Neural cell (in vitro differentiated cells): ENCODE data around the gene MCC. TPM values are rescaled to one million over a fixed set of nuclear protein-coding genes. Genes with fewer than 3 reads are reported as not detected.

Source experiments
- H2AFZ ChIP-seq: fragments of 200-600, 300-800 bp; sonication (generic), shearing (Covaris generic); 2 replicates; pipeline ENCODE4 v1.6.0; 2014; ENCODE audit warnings: low read depth, mild to moderate bottlenecking, antibody characterized with exemption, low read length, moderate library complexity
- H3F3A ChIP-seq: fragments of 200-600 bp; shearing (Covaris generic); 2 replicates; pipeline ENCODE4 v1.6.1; 2016; ENCODE audit warnings: mild to moderate bottlenecking, moderate library complexity, mixed read lengths, antibody characterized with exemption, low read length; ENCODE audit not compliant: insufficient read depth, poor library complexity, severe bottlenecking
- H3K27ac ChIP-seq: fragments of 200-600, 300-800 bp; sonication (generic), shearing (Covaris generic); 2 replicates; pipeline ENCODE4 v1.5.1; 2014; ENCODE audit warnings: mild to moderate bottlenecking, low read length, moderate library complexity
- H3K27me3 ChIP-seq: fragments of 300-800, 200-600 bp; sonication (generic), shearing (Covaris generic); 2 replicates; pipeline ENCODE4 v1.6.0; 2014; ENCODE audit warnings: mild to moderate bottlenecking, low read depth, low read length, moderate library complexity; ENCODE audit not compliant: insufficient read depth
- H3K36me3 ChIP-seq: fragments of 300-800, 200-600 bp; sonication (generic), shearing (Covaris generic); 2 replicates; pipeline ENCODE4 v1.5.1; 2014; ENCODE audit warnings: mild to moderate bottlenecking, antibody characterized with exemption, low read length, moderate library complexity; ENCODE audit not compliant: insufficient read depth
- H3K4me2 ChIP-seq: fragments of 300-800, 200-600 bp; sonication (generic), shearing (Covaris generic); 2 replicates; pipeline ENCODE4 v1.6.0; 2014; ENCODE audit warnings: mild to moderate bottlenecking, low read length
- H3K4me3 ChIP-seq: fragments of 300-800, 200-600 bp; sonication (generic), shearing (Covaris generic); 2 replicates; pipeline ENCODE4 v1.5.1; 2014; ENCODE audit warnings: mild to moderate bottlenecking, low read length, moderate library complexity
- H3K79me2 ChIP-seq: fragments of 200-600 bp; shearing (Covaris generic); replicated peaks from 2 replicates; pipeline ENCODE4 v1.6.0; 2014; ENCODE audit warnings: mild to moderate bottlenecking, low read length, moderate library complexity; ENCODE audit not compliant: insufficient read depth
- H3K9ac ChIP-seq: fragments of 300-800, 200-600 bp; sonication (generic), shearing (Covaris generic); 2 replicates; pipeline ENCODE4 v1.6.1; 2016; ENCODE audit warnings: mild to moderate bottlenecking, low read length, mixed read lengths
- H3K9me2 ChIP-seq: fragments of 200-600 bp; shearing (Covaris generic); 2 replicates; pipeline ENCODE4 v1.6.1; 2016; ENCODE audit warnings: mild to moderate bottlenecking, low read length, mixed read lengths; ENCODE audit not compliant: insufficient read depth
- H3K9me3 ChIP-seq: fragments of 200-600, 300-800 bp; sonication (generic), shearing (Covaris generic); 2 replicates; pipeline ENCODE4 v1.6.1; 2016; ENCODE audit warnings: mild to moderate bottlenecking, mixed run types, low read length, moderate library complexity, mixed read lengths
- H4K20me1 ChIP-seq: fragments of 200-600 bp; shearing (Covaris generic); 2 replicates; pipeline ENCODE4 v1.6.1; 2016; ENCODE audit warnings: mild to moderate bottlenecking, mixed run types; ENCODE audit not compliant: insufficient read depth
- CTCF ChIP-seq: fragments of 450-650 bp; IDR thresholded peaks from 2 replicates; pipeline ENCODE4 v1.5.1; 2014; ENCODE audit warnings: antibody characterized with exemption, mild to moderate bottlenecking, moderate library complexity; ENCODE audit not compliant: poor library complexity, severe bottlenecking
- EP300 ChIP-seq: fragments of 450-650 bp; conservative IDR thresholded peaks from 2 replicates; pipeline ENCODE4 v1.6.1; 2014; ENCODE audit warnings: antibody characterized with exemption, mild to moderate bottlenecking, moderate library complexity; ENCODE audit not compliant: poor library complexity, severe bottlenecking
- EZH2 ChIP-seq: fragments of 200-600, 300-800 bp; shearing (Covaris generic), sonication (generic); IDR thresholded peaks from 2 replicates; pipeline ENCODE4 v1.6.1; 2014; ENCODE audit warnings: antibody characterized with exemption, low read length, borderline replicate concordance, mild to moderate bottlenecking; ENCODE audit not compliant: insufficient read depth, poor library complexity, severe bottlenecking
- MXI1 ChIP-seq: fragments of 450-650 bp; conservative IDR thresholded peaks from 2 replicates; pipeline ENCODE4 v1.6.1; 2014; ENCODE audit warnings: antibody characterized with exemption, mild to moderate bottlenecking; ENCODE audit not compliant: poor library complexity, severe bottlenecking
- POLR2AphosphoS5 ChIP-seq: IDR thresholded peaks from 2 replicates; pipeline ENCODE4 v1.6.1; 2012
- RAD21 ChIP-seq: fragments of 450-650 bp; conservative IDR thresholded peaks from 2 replicates; pipeline ENCODE4 v1.6.1; 2014; ENCODE audit warnings: antibody characterized with exemption, mild to moderate bottlenecking, moderate library complexity
- REST ChIP-seq: IDR thresholded peaks from 2 replicates; pipeline ENCODE4 v1.6.1; 2012; ENCODE audit warnings: borderline replicate concordance
- SMC3 ChIP-seq: fragments of 450-650 bp; conservative IDR thresholded peaks from 2 replicates; pipeline ENCODE4 v1.6.1; 2014; ENCODE audit warnings: antibody characterized with exemption, mild to moderate bottlenecking, moderate library complexity; ENCODE audit not compliant: poor library complexity
- TAF1 ChIP-seq: IDR thresholded peaks from 2 replicates; pipeline ENCODE4 v1.6.1; 2012; ENCODE audit warnings: low read depth
- polyA plus RNA-seq: library from polyadenylated mRNA; depleted of rRNA; stranded (reverse); fragments of >200 nt; gene quantifications from 2 replicates; pipeline ENCODE4 v1.2.3, GENCODE V29; 2014

MCC gene
- polyA plus RNA-seq, 1 donor from 2014 or later = 2.2 TPM

GRCh38 chr5:113098378-113098777 is 389.9 kb downstream of the MCC start:
- Histone ChIP-seq H3K9me2 (no peaks in the 10 kb centered on the region), H3K27me3 (no peaks in the 10 kb centered on the region), H3K27ac (no peak overlapping the region), H3F3A (no peaks in the 10 kb centered on the region), H3K9me3 (no peaks in the 10 kb centered on the region), H3K9ac (no peak overlapping the region), H3K4me3 (no peak overlapping the region), H3K79me2 (no peaks in the 10 kb centered on the region), H3K4me2 (no peak overlapping the region), H4K20me1 (no peaks in the 10 kb centered on the region), H3K36me3 (no peaks in the 10 kb centered on the region), H2AFZ (no peak overlapping the region)
- TF ChIP-seq RAD21 (no peak), EP300 (no peak), MXI1 (no peak), SMC3 (no peak), EZH2 (no peak), TAF1 (no peak), POLR2AphosphoS5 (no peak), REST (no peak)

GRCh38 chr5:113095831-113096230 is 392.4 kb downstream of the MCC start:
- Histone ChIP-seq H3F3A (no peaks in the 10 kb centered on the region), H3K9ac (no peak overlapping the region), H3K36me3 (no peaks in the 10 kb centered on the region), H3K27me3 (no peaks in the 10 kb centered on the region), H3K79me2 (no peaks in the 10 kb centered on the region), H3K27ac (no peak overlapping the region), H4K20me1 (no peaks in the 10 kb centered on the region), H3K4me2 (no peak overlapping the region), H3K9me2 (no peaks in the 10 kb centered on the region), H2AFZ (no peak overlapping the region), H3K4me3 (no peak overlapping the region), H3K9me3 (no peaks in the 10 kb centered on the region)
- no peak for TF ChIP-seq EP300
- TF ChIP-seq CTCF = no peak
- TF ChIP-seq REST = no peak
- TF ChIP-seq SMC3 = no peak
- no peak for TF ChIP-seq TAF1
